GM12873 (cell line): Measurements from ENCODE around the gene TESMIN.

Experiments
- TF ChIP-seq, protein P1 (sequence below): IDR thresholded peaks from 2 replicates; pipeline ENCODE4 v1.5.1; 2012; ENCODE audit warnings: low read depth, mild to moderate bottlenecking, moderate library complexity, low read length, control low read depth; ENCODE audit not compliant: insufficient read depth; ENCODE audit errors: missing control alignments

TESMIN gene

DNA sequence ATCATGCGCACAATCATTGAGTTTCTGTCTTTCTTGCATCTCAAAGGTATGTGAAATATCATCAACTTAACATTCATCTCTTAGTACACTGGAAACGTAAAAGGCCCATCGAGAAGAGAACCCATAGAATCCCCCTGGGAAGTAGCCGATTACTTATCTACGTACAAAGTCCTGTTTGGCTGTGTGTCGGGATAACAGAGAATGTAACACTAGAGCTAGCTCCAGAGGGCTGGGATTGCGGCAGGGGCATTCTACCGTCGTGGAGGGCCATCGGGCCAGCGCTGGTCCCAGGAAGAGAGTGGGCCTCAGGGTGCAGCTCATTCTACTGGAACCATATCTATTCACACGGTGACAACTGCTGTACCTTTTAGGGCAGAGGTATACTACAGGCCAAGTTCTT lies 62.4 kb downstream of the TESMIN start:
- TF ChIP-seq, protein P1, sequence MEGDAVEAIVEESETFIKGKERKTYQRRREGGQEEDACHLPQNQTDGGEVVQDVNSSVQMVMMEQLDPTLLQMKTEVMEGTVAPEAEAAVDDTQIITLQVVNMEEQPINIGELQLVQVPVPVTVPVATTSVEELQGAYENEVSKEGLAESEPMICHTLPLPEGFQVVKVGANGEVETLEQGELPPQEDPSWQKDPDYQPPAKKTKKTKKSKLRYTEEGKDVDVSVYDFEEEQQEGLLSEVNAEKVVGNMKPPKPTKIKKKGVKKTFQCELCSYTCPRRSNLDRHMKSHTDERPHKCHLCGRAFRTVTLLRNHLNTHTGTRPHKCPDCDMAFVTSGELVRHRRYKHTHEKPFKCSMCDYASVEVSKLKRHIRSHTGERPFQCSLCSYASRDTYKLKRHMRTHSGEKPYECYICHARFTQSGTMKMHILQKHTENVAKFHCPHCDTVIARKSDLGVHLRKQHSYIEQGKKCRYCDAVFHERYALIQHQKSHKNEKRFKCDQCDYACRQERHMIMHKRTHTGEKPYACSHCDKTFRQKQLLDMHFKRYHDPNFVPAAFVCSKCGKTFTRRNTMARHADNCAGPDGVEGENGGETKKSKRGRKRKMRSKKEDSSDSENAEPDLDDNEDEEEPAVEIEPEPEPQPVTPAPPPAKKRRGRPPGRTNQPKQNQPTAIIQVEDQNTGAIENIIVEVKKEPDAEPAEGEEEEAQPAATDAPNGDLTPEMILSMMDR = no peak

DNA sequence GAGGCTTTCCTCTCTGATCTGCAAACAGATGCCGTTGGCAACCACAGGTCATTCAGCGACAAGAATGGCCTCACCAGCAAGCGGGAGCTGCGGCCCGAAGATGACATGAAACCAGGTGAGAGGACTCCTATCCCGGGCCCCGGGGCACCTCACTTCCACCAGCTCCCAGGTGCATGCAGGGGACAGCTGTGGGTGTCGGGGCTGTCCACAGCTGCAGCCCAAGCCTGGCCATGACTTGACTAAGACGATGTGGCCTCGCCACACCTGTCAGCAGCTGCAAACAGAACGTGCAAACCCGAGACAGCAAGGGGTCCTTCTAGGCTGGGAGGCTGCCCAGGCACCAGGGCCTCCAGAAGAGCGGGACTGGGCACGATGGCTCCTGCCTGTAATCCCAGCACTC lies 63.3 kb downstream of the TESMIN start:
- TF ChIP-seq, protein P1 = no peak

DNA sequence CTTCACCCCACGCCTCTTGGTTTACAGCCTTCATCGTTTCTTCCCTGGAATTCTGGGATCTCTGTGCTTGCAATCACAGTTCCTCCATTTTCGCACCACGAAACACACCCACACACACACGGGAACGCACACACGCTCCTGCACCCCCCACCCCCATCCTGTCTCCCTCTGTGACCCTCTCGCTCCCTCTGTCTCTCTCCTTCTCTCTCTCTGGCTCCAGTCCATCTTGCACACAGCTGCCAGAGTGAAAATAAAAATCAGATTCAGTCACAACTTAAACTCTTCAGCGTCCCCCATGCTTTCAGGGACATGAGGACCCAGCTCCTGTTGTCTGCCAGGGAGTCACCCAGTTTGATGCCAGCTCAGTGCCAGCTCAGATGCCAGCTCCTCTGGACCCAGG lies 64.0 kb downstream of the TESMIN start:
- TF ChIP-seq, protein P1 = no peak

DNA sequence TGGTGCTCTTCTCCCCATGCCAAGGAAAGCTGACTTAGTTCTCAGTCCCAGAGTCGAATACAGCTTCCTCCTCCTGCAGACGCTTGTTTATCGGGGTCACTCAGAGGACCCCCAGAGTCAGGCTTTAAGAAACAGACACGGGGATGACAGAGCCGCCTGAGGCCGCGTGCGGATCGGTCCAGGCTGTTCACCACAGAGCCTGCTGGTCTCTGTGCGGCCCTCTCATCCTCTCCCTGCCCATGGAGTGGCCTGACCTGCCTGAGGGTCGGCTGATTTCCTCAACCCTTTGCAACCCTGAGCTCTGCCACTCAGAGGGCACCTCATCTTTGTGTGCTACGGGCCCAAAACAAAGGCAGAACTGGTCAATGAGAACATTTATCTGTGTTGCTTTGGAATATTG lies 64.8 kb downstream of the TESMIN start:
- TF ChIP-seq, protein P1 = no peak

DNA sequence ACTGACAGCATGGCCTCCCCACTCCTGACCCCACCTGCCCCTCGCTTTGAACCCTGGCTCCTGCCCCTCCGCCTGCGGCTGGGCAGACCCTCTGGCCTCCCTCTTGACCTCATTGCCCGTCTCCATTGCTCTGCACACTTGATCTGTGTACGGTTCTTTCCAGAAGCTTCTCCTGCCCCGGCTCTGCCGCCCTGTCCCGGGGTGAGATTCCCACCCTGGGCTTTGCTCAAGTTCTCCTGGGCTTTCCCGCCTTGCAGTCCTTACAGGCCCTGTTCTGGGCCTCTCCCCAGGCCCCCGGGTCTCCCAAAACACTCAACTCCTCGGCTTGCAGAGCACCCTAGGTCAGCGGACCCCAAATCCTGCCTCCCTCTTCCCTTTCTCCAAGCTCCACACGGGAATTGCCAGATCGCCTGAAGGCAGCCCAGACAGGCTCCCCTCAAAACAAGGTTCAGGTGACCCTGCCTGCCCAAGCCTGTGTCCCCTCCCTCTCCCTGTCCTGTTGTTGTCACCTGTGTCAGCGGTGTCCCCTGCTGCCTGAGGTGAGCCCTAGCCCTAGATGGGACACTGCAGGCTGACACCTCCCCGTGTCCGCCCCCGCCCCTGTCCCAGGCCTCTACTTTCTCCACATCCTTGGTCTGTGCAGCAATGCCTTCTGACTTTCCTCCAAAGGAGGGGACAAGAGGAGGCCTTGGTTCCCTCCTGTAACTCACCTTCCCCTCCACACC lies 65.5 kb downstream of the TESMIN start:
- TF ChIP-seq, protein P1 = no peak

DNA sequence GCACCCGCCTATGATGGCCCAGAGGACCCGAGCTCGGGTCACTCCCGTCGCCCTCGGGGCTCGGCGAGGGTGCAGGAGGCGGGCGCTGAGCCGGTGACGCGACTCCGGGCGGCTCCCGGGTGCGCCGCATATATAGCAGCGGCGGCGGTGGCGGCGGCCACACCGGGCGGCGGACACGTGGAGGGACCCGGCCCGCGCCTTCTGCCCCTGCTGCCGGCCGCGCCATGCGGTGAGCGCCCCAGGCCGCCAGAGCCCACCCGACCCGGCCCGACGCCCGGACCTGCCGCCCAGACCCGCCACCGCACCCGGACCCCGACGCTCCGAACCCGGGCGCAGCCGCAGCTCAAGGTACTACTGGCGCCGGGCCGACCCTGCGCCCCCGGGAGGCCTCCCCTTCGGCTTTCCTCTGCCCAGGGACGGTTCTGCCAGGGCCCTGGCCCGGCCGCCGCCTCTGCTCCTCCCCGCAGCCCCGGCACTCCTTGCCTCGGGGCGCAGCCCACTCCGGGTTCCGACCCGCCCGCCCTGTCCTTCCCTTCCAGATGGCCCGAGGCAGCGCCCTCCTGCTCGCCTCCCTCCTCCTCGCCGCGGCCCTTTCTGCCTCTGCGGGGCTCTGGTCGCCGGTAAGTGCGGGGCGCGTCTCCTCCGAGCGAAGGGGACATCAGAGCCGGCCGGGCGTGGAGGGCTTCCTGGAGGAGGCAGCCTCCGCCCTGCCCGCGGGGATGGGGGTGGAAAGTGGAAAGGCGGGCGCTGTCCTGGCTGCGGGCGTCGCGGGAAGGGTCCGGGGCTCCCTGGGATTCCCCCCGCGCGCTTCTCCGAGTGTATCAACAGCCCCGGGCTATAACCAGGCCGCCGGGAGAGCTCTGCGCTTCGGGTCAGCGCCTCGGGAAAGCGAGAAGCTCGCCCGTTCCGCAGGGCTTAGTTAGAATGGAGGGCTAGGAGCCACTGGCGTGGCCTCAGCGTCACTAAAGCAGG lies 66.6 kb downstream of the TESMIN start, which contains the start of gene GAL:
TSS of gene GAL (plus strand) at position 160 of the 972 bp plus-strand sequence. CDS start at position 540, 380 bp downstream.
- TF ChIP-seq, protein P1 = no peak
